ENCODE measurements around the gene HES7. TPM values are rescaled to one million over a fixed set of nuclear protein-coding genes. Genes with fewer than 3 reads are reported as not detected.
A peak's percentile ranks its signal among the peaks of the same experiment; 100 is the strongest.

HES7 gene
- total RNA-seq, 2 experiments from 2014 or later = 0.52 to 0.53 TPM

DNA sequence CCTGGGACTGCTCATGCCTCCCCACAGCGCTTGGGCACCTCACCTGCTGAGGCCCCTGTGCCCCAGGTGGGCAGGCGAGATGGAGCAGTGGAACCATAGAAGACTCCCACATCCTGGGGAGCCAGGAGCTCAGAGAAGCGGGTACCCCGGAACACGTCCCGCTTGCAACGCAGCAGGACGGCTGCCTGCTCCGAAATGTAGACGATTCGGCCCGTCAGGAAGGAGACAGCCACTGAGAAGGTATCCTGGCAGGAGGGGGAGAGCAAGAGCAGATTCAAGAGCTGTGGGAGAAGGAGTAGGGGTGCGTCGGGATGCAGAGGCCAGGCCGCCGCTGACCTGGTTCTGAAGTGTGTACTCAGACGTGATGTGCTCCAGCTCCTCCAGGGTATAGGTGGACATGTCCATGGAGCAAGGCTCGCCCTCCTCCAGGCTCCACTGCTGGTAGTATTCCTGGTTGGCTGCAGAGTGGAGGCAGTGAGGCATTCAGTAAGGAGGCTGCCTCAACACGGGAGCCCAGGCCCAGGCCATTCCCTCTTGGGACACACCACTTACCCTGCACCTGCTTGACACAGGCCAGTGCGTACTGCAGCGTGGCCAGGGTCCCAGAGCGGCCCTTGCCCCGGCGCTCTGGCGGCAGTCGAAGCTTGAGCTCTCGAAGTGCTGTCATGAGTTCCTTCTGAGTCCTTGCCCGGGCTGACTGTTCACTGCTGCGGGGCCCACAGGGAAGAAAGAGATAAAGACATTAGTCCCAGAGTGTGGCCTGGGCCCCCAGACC, 25.7 kb upstream of the HES7 start:
- POLR2A ChIA-PET = interaction anchor here (2.8 to 16.4 kb wide), 2 partner anchors 10 to 25 kb away, joined by 37 to 419 read pairs; partner anchors contain the start of gene TMEM107

DNA sequence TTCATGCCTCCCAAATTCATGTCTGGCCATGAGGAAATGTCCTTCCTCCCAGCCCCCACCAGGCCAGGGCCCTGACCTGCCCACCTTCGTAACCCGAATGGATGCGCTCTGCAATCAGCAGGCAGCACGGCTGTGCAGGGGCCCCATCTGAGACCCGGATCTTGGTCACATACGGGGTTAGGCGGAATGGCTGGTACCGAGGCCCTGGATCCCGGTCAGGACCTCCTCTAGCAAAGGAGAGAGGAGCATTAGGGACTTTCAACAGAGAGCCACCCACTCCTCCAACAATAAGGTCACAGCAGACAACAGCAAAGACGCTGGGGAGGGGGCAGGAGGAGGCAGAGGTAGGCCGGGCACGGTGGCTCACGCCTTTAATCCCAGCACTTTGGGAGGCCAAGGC, 24.7 kb upstream of the HES7 start:
- Mint-ChIP-seq H3K9me3 (no peaks in the 10 kb centered on the region), H3K4me1 (ENCODE audit: low read depth) (peaks cover 36% of the 10 kb centered on the region), H3K27me3 (peaks cover 7% of the 10 kb centered on the region), H3K36me3 (ENCODE audit: low read depth) (peaks cover 98% of the 10 kb centered on the region), H3K4me3 (no peak overlapping the region), H3K27ac (no peak overlapping the region)
- H3K4me3 ChIP-seq (ENCODE audit: low read length) = no peak overlapping the region
- TF ChIP-seq, protein P1, sequence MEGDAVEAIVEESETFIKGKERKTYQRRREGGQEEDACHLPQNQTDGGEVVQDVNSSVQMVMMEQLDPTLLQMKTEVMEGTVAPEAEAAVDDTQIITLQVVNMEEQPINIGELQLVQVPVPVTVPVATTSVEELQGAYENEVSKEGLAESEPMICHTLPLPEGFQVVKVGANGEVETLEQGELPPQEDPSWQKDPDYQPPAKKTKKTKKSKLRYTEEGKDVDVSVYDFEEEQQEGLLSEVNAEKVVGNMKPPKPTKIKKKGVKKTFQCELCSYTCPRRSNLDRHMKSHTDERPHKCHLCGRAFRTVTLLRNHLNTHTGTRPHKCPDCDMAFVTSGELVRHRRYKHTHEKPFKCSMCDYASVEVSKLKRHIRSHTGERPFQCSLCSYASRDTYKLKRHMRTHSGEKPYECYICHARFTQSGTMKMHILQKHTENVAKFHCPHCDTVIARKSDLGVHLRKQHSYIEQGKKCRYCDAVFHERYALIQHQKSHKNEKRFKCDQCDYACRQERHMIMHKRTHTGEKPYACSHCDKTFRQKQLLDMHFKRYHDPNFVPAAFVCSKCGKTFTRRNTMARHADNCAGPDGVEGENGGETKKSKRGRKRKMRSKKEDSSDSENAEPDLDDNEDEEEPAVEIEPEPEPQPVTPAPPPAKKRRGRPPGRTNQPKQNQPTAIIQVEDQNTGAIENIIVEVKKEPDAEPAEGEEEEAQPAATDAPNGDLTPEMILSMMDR (IDR thresholded peaks at IDR 0.05) = no peak
- no peaks in the 10 kb centered on the region for H3K9me3 ChIP-seq (ENCODE audit: control insufficient read depth in 1 of 2, insufficient read depth in 1 of 2, low read length in 2 of 2)
- CTCF ChIA-PET = interaction anchor here (1.1 kb wide), 1 partner anchor 9 kb away, joined by 4 read pairs; no protein-coding TSS in a partner anchor
- intact Hi-C loops (cut with DNase I, micrococcal nuclease) = no loop called here
- DNase-seq = no peak
- H3K27ac ChIP-seq (ENCODE audit: low read depth in 1 of 2, low read length in 2 of 2) = no peak overlapping the region
- POLR2A ChIA-PET = interaction anchor here (1.3 to 1.7 kb wide), 3 partner anchors 8 to 74 kb away, joined by 5 to 10 read pairs (median 6); no protein-coding TSS in a partner anchor
- ATAC-seq (ENCODE audit: poor library complexity) = no peak
- no peaks in the 10 kb centered on the region for H3K27me3 ChIP-seq (ENCODE audit: control insufficient read depth in 1 of 2, insufficient read depth in 2 of 2, low read length in 2 of 2)
- peaks cover 77% of the 10 kb centered on the region for H3K36me3 ChIP-seq (ENCODE audit: insufficient read depth, low read length)
- peaks cover 60% of the 10 kb centered on the region for H3K4me1 ChIP-seq (ENCODE audit: insufficient read depth, low read length)

More for the DNA sequence above, 25.7 kb upstream of the HES7 start:
- no peaks in the 10 kb centered on the region for H3K9me3 ChIP-seq (ENCODE audit: control insufficient read depth in 1 of 2, insufficient read depth in 1 of 2, low read length in 2 of 2)
- H3K4me3 ChIP-seq (ENCODE audit: low read length) = no peak overlapping the region
- CTCF ChIA-PET = no interaction called here
- peak in 2 of 14 experiments; percentile 10 to 38 for DNase-seq
- peaks cover 4% of the 10 kb centered on the region for H3K27me3 Mint-ChIP-seq
- ATAC-seq (ENCODE audit: poor library complexity) = no peak
- peaks cover 97% of the 10 kb centered on the region for H3K36me3 Mint-ChIP-seq (ENCODE audit: low read depth)
- peaks cover 67% of the 10 kb centered on the region for H3K36me3 ChIP-seq (ENCODE audit: insufficient read depth, low read length)
- H3K4me1 ChIP-seq (ENCODE audit: insufficient read depth, low read length) = peaks cover 70% of the 10 kb centered on the region
- intact Hi-C loops (cut with DNase I, micrococcal nuclease) = loop anchor here (10.0 kb wide), 2 partner anchors 315 to 665 kb away; partner anchors contain the start of genes KDM6B (in 1 of the 2), POLR2A (in 1 of the 2) and SLC35G6 (in 1 of the 2)
- no peaks in the 10 kb centered on the region for H3K27me3 ChIP-seq (ENCODE audit: control insufficient read depth in 1 of 2, insufficient read depth in 2 of 2, low read length in 2 of 2)
- no peaks in the 10 kb centered on the region for H3K9me3 Mint-ChIP-seq
- peak overlapping the region; percentile 45 to 99 for H3K27ac ChIP-seq (ENCODE audit: low read depth in 1 of 2, low read length in 2 of 2)
- TF ChIP-seq, protein P1 (IDR thresholded peaks at IDR 0.05) = no peak
- no peak overlapping the region for H3K27ac Mint-ChIP-seq
- peak overlapping the region; percentile 56 for H3K4me3 Mint-ChIP-seq
- H3K4me1 Mint-ChIP-seq (ENCODE audit: low read depth) = peaks cover 41% of the 10 kb centered on the region

DNA sequence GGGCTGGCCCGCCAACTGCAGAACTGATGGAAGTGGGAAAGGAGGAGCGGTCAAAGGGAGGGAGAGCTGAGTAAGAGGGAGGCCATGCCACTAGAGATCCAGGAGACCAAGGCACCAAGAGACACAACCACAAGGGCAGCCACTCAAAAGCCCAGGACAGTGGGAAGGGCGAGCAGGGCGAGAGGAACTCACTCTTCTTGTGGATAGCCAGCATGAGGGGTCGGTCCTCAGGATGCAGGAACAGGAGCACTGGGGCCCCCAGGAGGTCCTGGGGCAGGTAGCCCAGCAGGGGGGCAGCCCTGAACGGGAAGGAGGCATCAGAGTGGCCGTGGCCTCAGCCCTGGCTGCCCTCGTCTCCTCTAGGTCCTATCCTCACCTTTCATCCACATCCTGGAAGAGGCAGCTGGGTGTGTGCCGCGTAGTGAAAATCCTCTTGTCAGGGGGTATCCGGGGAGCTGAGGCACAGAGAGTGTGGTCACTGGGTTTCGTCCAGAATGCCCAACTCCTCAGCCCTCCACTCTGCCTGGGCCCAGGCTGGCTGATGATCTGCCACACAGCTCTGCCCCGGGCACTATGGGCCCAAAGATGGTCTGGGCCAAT, 24.0 kb upstream of the HES7 start:
- no peak for ATAC-seq (ENCODE audit: poor library complexity)
- no peaks in the 10 kb centered on the region for H3K27me3 ChIP-seq (ENCODE audit: control insufficient read depth in 1 of 2, insufficient read depth in 2 of 2, low read length in 2 of 2)
- Mint-ChIP-seq H3K4me1 (ENCODE audit: low read depth) (peaks cover 29% of the 10 kb centered on the region), H3K4me3 (peak overlapping the region; percentile 51), H3K36me3 (ENCODE audit: low read depth) (peaks cover 98% of the 10 kb centered on the region), H3K27me3 (peaks cover 7% of the 10 kb centered on the region), H3K27ac (no peak overlapping the region), H3K9me3 (no peaks in the 10 kb centered on the region)
- ChIA-PET CTCF (interaction anchor here (1.1 kb wide), 1 partner anchor 9 kb away, joined by 4 read pairs; no protein-coding TSS in a partner anchor), POLR2A (interaction anchor here (1.3 to 1.7 kb wide), 3 partner anchors 9 to 75 kb away, joined by 5 to 10 read pairs (median 6); no protein-coding TSS in a partner anchor)
- intact Hi-C loops (cut with DNase I, micrococcal nuclease) = no loop called here
- H3K36me3 ChIP-seq (ENCODE audit: insufficient read depth, low read length) = peaks cover 80% of the 10 kb centered on the region
- H3K4me1 ChIP-seq (ENCODE audit: insufficient read depth, low read length) = peaks cover 53% of the 10 kb centered on the region
- TF ChIP-seq, protein P1 (IDR thresholded peaks at IDR 0.05) = no peak
- peak in 2 of 14 experiments; percentile 11 to 32 for DNase-seq
- H3K27ac ChIP-seq (ENCODE audit: low read depth in 1 of 2, low read length in 2 of 2) = no peak overlapping the region
- no peaks in the 10 kb centered on the region for H3K9me3 ChIP-seq (ENCODE audit: control insufficient read depth in 1 of 2, insufficient read depth in 1 of 2, low read length in 2 of 2)
- H3K4me3 ChIP-seq (ENCODE audit: low read length) = no peak overlapping the region

All from CD4-positive, alpha-beta T cell (primary cell).